T-cell (primary cell): Measurements from ENCODE around the gene TTC9B. TPM values are rescaled to one million over a fixed set of nuclear protein-coding genes. Genes with fewer than 3 reads are reported as not detected.
"Not testable (repeated sequence)": the region's sequence is repeated elsewhere in the genome, so short reads cannot be mapped to it uniquely, and the experiment has no call there.

Experiments
- ATAC-seq, 4 experiments: fragments of 200-7000 bp in 3 of 4; fragments of 150-1000 bp in 1 of 4; cut with Tn5 transposase; replicated peaks in 1 of 4; 1 replicate in 3 of 4; 2 replicates in 1 of 4; pipeline ENCODE4 v1.10.0; 2021; ENCODE audit warnings: moderate library complexity in 3 of 4, mild to moderate bottlenecking in 2 of 4, moderate number of reproducible peaks in 1 of 4
- CTCF ChIA-PET, 2 donors: fragments of 300-600 bp; sonication (Branson Sonifier 250); formaldehyde crosslinking; loops; one replicate each; lab custom pipeline; 2022; ENCODE audit warnings: antibody characterized with exemption in 2 of 2; lab: Charles Lee
- POLR2A ChIA-PET, 2 donors: fragments of 300-600 bp; sonication (Branson Sonifier 250); formaldehyde crosslinking; loops; one replicate each; lab custom pipeline; 2022; ENCODE audit warnings: antibody characterized with exemption in 2 of 2; lab: Charles Lee
- DNase-seq, 35 experiments: peaks; one replicate each; pipeline versions ENCODE4 v3.0.0 to v3.0.0-alpha.2; 2013 to 2023
- H3K27ac ChIP-seq: one replicate; pipeline ENCODE4 v1.5.1; 2013; ENCODE audit warnings: low read length
- H3K27me3 ChIP-seq, 2 experiments: replicated peaks in 1 of 2; 1 replicate in 1 of 2; 2 replicates in 1 of 2; pipeline versions ENCODE4 v1.6.1 to v1.7.0; 2013; ENCODE audit warnings: low read length in 1 of 2, mixed read lengths in 1 of 2; ENCODE audit not compliant: control insufficient read depth in 2 of 2, insufficient read depth in 2 of 2; ENCODE audit errors: extremely low read depth in 1 of 2
- H3K36me3 ChIP-seq, 2 donors: 1 replicate in 1 of 2; 2 replicates in 1 of 2; pipeline versions ENCODE4 v1.6.1 to v1.7.0; 2013; ENCODE audit warnings: low read length in 1 of 2; ENCODE audit not compliant: control insufficient read depth in 2 of 2, insufficient read depth in 1 of 2; ENCODE audit errors: extremely low read depth in 1 of 2
- H3K4me1 ChIP-seq, 2 experiments: 1 replicate in 1 of 2; 2 replicates in 1 of 2; pipeline versions ENCODE4 v1.6.1 to v1.7.0; 2013; ENCODE audit warnings: low read length in 2 of 2, mixed read lengths in 1 of 2; ENCODE audit not compliant: insufficient read depth in 2 of 2, control insufficient read depth in 1 of 2; ENCODE audit errors: extremely low read depth in 1 of 2
- H3K4me3 ChIP-seq, 2 donors: 1 replicate in 1 of 2; 2 replicates in 1 of 2; pipeline versions ENCODE4 v1.5.1 to v1.7.0; 2013; ENCODE audit warnings: mild to moderate bottlenecking in 2 of 2, low read length in 1 of 2, moderate library complexity in 1 of 2; ENCODE audit not compliant: control insufficient read depth in 1 of 2; ENCODE audit errors: extremely low read depth in 1 of 2
- H3K9me3 ChIP-seq: 2 replicates; pipeline ENCODE4 v1.7.0; 2013
- H3K27ac Mint-ChIP-seq, 2 donors: one replicate each; pipeline ENCODE4 v1.8.0; 2020 to 2021; ENCODE audit warnings: mild to moderate bottlenecking in 2 of 2, mixed read lengths in 2 of 2
- H3K27me3 Mint-ChIP-seq, 2 donors: one replicate each; pipeline ENCODE4 v1.8.0; 2021 to 2022; ENCODE audit warnings: mixed read lengths in 2 of 2
- H3K36me3 Mint-ChIP-seq: one replicate; pipeline ENCODE4 v1.8.0; 2021; ENCODE audit warnings: mixed read lengths
- H3K4me1 Mint-ChIP-seq, 3 donors: one replicate each; pipeline ENCODE4 v1.8.0; 2020 to 2022; ENCODE audit warnings: mixed read lengths in 3 of 3, mild to moderate bottlenecking in 1 of 3
- H3K4me3 Mint-ChIP-seq, 3 donors: one replicate each; pipeline ENCODE4 v1.8.0; 2020 to 2022; ENCODE audit warnings: mild to moderate bottlenecking in 3 of 3, mixed read lengths in 3 of 3, moderate library complexity in 3 of 3
- H3K9me3 Mint-ChIP-seq, 3 donors: one replicate each; pipeline ENCODE4 v1.8.0; 2020 to 2022; ENCODE audit warnings: mixed read lengths in 3 of 3
- WGBS: methylation state at CpG from one replicate; pipeline ENCODE4 v1.1.5; 2013; ENCODE audit warnings: missing lambda C conversion rate; ENCODE audit not compliant: insufficient coverage; 5-methylcytosine and 5-hydroxymethylcytosine counted together
- total RNA-seq, 35 experiments: library from RNA in 6 of 35; stranded (reverse) in 6 of 35; fragments of 120-200 nt in 1 of 35; gene quantifications; one replicate each; pipeline versions ENCODE4 v1.2.1 to v1.2.4 and lab custom pipeline; 2013 to 2026

The TTC9B gene
- total RNA-seq, 5 donors from 2014 or later (not counting 1 experiment from before 2014, with no cell fraction given), result not detected

DNA sequence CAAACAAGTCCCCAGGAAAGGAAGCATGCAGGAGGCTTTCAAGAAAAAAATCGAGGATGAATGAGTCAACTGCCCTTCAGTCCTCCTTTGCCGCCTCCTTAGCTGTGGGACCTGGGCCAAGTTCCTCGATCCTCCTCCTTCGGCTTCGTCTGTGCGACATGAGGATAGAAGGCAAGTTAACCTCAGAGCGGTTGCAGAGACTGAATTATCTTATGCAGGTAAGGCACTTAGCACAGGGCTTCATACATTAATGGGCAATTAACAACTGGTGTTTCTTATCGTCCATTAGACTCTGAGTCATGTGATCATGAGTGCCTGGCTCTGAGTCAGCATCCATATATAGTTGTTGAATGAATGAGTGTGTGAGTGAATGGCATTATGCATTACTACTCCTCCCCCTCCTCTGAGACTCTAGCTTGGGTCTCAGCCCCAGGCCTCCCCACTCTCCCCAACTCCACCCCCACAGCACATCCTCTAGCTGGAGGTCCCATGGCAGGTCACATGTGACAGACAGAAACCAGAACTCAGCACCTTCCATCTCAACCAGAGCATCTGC, 1.6 kb upstream of the TTC9B start:
- no peak overlapping the region for H3K27ac ChIP-seq
- no peaks in the 10 kb centered on the region for H3K9me3 ChIP-seq
- peaks cover 15 to 82% of the 10 kb centered on the region in 2 experiments for H3K27me3 ChIP-seq
- Mint-ChIP-seq H3K27me3 (peaks cover 46 to 64% of the 10 kb centered on the region in 2 donors), H3K27ac (peak overlapping the region in 1 of 2 donors; percentile 8), H3K4me1 (peaks cover 4 to 16% (median 15%) of the 10 kb centered on the region in 3 donors), H3K36me3 (no peaks in the 10 kb centered on the region), H3K4me3 (no peak overlapping the region), H3K9me3 (peaks cover 0 to 4% (median 0%) of the 10 kb centered on the region in 3 donors)
- ATAC-seq (no peak), DNase-seq (no peak)
- no peaks in the 10 kb centered on the region for H3K36me3 ChIP-seq
- CTCF ChIA-PET, result no interaction called here
- 59% methylated on average over 8 of the region's 8 CpGs for WGBS
- no peak overlapping the region for H3K4me3 ChIP-seq
- peaks cover 0 to 29% of the 10 kb centered on the region in 2 experiments for H3K4me1 ChIP-seq
- POLR2A ChIA-PET, result no interaction called here

DNA sequence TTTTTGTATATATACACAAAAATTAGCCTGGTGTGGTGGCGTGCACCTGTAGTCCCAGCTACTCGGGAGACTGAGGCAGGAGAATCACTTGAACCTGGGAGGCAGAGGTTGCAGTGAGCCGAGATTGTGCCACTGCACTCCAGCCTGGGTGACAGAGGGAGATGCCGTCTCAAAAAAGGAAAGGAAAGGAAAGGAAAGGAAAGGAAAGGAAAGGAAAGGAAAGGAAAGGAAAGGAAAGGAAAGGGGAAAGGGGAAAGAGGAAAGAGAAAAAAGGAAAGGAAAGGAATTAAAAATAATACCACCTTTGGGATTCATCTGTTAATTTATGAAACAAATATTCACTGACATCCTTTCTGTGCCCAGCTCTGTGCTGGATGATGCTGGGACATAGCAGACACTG, 845 bp upstream of the TTC9B start:
- H3K27me3 Mint-ChIP-seq, result peaks cover 38 to 56% of the 10 kb centered on the region in 2 donors
- H3K27ac ChIP-seq, DNase-seq, POLR2A ChIA-PET, H3K9me3 Mint-ChIP-seq, H3K9me3 ChIP-seq, H3K27ac Mint-ChIP-seq, H3K4me3 Mint-ChIP-seq, H3K36me3 Mint-ChIP-seq, H3K4me3 ChIP-seq, ATAC-seq, H3K36me3 ChIP-seq: not testable (repeated sequence)
- WGBS, result 84% methylated on average over 2 of the region's 4 CpGs
- Histone ChIP-seq H3K27me3 (peaks cover 15 to 74% of the 10 kb centered on the region in 2 experiments), H3K4me1 (peaks cover 0 to 29% of the 10 kb centered on the region in 2 experiments)
- peaks cover 4 to 15% (median 10%) of the 10 kb centered on the region in 3 donors for H3K4me1 Mint-ChIP-seq
- CTCF ChIA-PET, result interaction anchor here in 1 of 2 donors (0.6 kb wide), 1 partner anchor 179 kb away, joined by 4 read pairs; no protein-coding TSS in a partner anchor

DNA sequence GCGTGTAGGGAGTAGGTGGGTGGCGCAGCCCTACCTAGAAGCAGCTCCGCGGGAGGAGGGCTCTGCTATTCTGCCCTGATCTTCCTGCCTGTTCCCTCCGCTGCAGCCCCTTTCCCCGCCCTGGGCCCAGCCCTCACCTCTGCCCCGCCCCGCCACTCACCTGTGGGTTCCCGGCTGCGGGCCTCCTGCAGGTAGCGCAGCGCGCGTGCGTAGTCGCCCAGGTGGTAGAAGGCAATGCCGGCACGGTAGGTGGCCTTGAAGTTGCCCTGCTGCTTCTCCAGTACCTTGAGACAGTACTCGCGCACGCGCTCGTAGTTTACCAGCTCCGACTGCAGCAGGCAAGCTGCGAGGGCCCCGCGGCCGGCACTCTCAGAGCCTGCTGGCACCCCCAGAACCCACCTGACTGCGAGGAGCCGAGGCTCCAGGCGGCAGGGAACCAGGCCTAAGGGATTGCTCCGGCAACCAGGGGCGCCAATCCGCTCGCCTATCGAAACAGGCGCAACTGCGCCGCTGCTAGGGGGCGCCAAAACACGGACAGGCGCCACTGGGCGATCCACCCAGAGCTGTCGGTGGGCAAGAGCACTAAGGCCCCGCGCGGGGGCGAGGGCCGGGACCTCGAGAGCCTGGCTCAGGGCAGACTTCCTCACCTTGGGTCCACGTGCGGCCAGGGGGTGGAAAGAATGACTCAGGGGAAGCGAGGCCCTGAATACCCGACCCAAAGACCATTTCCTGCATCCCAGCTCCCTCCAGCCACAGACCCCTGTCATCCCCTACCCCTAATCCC, 965 bp downstream of the TTC9B start:
- Mint-ChIP-seq H3K36me3 (no peaks in the 10 kb centered on the region), H3K4me1 (peaks cover 4 to 13% (median 8%) of the 10 kb centered on the region in 3 donors), H3K9me3 (peaks cover 0 to 4% (median 0%) of the 10 kb centered on the region in 3 donors), H3K27ac (no peak overlapping the region), H3K27me3 (peaks cover 36 to 50% of the 10 kb centered on the region in 2 donors), H3K4me3 (peak overlapping the region in 1 of 3 donors; percentile 44)
- Histone ChIP-seq H3K27ac (no peak overlapping the region), H3K9me3 (no peaks in the 10 kb centered on the region), H3K4me3 (no peak overlapping the region), H3K36me3 (no peaks in the 10 kb centered on the region), H3K4me1 (peaks cover 0 to 18% of the 10 kb centered on the region in 2 experiments), H3K27me3 (peaks cover 15 to 57% of the 10 kb centered on the region in 2 experiments)
- DNase-seq (no peak), ATAC-seq (no peak)
- POLR2A ChIA-PET, result no interaction called here
- CTCF ChIA-PET, result interaction anchor here (0.6 to 0.7 kb wide), 2 partner anchors 15 to 16 kb away, joined by 3 to 7 read pairs; no protein-coding TSS in a partner anchor
- WGBS, result 26% methylated on average over 44 of the region's 54 CpGs

DNA sequence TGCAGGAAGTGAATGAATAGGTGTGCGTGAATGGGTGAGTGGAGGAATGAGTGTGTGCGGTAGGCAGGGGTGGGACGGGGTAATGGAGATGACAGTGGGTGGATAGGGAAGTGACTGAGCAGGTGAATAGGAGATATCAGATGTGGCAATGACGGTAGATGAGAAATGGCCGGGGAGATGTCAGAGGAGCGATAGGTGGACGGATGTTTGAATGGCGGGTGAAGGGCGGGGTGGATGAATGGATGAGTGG, 1.5 kb downstream of the TTC9B start:
- Mint-ChIP-seq H3K9me3 (no peaks in the 10 kb centered on the region), H3K4me1 (peaks cover 0 to 8% (median 4%) of the 10 kb centered on the region in 3 donors), H3K27ac (peak overlapping the region in 1 of 2 donors; percentile 61), H3K4me3 (peak overlapping the region in 1 of 3 donors; percentile 44), H3K27me3 (peaks cover 32 to 45% of the 10 kb centered on the region in 2 donors), H3K36me3 (peaks cover 2% of the 10 kb centered on the region)
- ChIA-PET POLR2A (no interaction called here), CTCF (interaction anchor here in 1 of 2 donors (0.6 kb wide), 1 partner anchor 15 kb away, joined by 7 read pairs; no protein-coding TSS in a partner anchor)
- Histone ChIP-seq H3K27me3 (peaks cover 15 to 52% of the 10 kb centered on the region in 2 experiments), H3K36me3 (peaks cover 0 to 3% of the 10 kb centered on the region in 2 donors), H3K27ac (no peak overlapping the region), H3K9me3 (no peaks in the 10 kb centered on the region), H3K4me3 (no peak overlapping the region), H3K4me1 (peaks cover 0 to 16% of the 10 kb centered on the region in 2 experiments)
- DNase-seq (no peak), ATAC-seq (no peak)
- 33% methylated on average over 1 of the region's 9 CpGs for WGBS

DNA sequence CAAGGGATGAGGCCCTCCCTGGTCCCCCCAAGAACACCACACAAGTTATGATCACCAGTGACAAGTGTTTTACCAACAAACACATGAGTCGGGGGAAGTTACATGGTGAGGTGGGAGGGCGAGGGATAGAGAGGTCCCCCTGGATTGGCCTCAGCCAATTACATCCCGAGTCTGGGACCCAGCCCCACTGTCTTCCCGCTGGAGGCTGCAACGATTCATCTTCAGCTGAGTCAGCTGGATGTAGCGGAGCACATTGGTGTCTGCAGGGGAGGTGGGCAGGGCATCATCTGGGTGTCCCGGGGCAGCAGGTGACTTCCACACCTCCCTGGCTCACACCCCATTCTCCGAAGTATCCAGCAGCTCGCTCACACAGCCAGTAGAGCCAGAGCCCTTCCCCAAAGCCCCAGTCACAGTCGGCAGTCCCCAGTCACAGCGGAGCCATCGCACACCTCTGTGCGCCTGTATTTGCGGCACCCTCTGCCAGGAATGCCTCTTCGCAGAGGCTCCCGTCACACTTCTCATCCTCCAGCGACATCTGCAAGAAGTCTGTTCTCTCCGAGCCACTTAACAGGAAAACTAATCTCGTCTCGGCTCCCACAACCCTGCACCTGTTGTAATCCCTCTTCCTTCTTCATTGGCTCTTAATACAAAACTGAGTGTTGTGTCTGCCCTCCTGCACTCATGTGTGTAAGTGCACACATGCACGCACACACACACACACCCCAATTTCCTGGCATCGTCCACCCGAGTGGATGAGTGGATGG, 2.0 kb downstream of the TTC9B start:
- peaks cover 15 to 47% of the 10 kb centered on the region in 2 experiments for H3K27me3 ChIP-seq
- no peak for DNase-seq
- H3K27me3 Mint-ChIP-seq, result peaks cover 29 to 41% of the 10 kb centered on the region in 2 donors
- H3K4me3 Mint-ChIP-seq, result peak overlapping the region in 1 of 3 donors; percentile 44
- no peak overlapping the region for H3K27ac ChIP-seq
- peak overlapping the region in 1 of 2 donors; percentile 61 for H3K27ac Mint-ChIP-seq
- ChIA-PET CTCF (no interaction called here), POLR2A (no interaction called here)
- WGBS, result 68% methylated on average over 17 of the region's 23 CpGs
- no peaks in the 10 kb centered on the region for H3K9me3 Mint-ChIP-seq
- peaks cover 0 to 16% of the 10 kb centered on the region in 2 experiments for H3K4me1 ChIP-seq
- peaks cover 0 to 7% (median 4%) of the 10 kb centered on the region in 3 donors for H3K4me1 Mint-ChIP-seq
- no peak overlapping the region for H3K4me3 ChIP-seq
- ATAC-seq, result no peak
- no peaks in the 10 kb centered on the region for H3K9me3 ChIP-seq
- H3K36me3 Mint-ChIP-seq, result peaks cover 7% of the 10 kb centered on the region
- peaks cover 0 to 3% of the 10 kb centered on the region in 2 donors for H3K36me3 ChIP-seq

DNA sequence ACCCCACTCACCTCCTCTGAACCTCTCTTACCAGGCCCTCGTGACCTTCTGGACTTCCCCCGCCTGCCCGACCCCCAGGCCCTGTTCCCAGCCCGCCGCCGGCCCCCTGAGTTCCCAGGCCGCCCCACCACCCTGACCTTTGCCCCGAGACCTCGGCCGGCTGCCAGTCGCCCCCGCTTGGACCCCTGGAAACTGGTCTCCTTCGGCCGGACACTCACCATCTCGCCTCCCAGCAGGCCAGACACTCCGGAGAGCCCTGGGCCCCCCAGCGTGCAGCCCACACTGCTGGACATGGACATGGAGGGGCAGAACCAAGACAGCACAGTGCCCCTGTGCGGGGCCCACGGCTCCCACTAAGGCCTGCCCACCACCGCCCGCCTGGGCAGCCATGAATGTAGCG, 3.2 kb downstream of the TTC9B start:
- ATAC-seq (no peak), DNase-seq (no peak)
- WGBS, result 93% methylated on average over 18 of the region's 22 CpGs
- Histone ChIP-seq H3K4me3 (no peak overlapping the region), H3K9me3 (no peaks in the 10 kb centered on the region), H3K4me1 (peaks cover 0 to 16% of the 10 kb centered on the region in 2 experiments), H3K27me3 (peaks cover 15 to 38% of the 10 kb centered on the region in 2 experiments), H3K27ac (no peak overlapping the region), H3K36me3 (peaks cover 3 to 6% of the 10 kb centered on the region in 2 donors)
- H3K27me3 Mint-ChIP-seq, result peaks cover 23 to 34% of the 10 kb centered on the region in 2 donors
- peaks cover 12% of the 10 kb centered on the region for H3K36me3 Mint-ChIP-seq
- CTCF ChIA-PET, result no interaction called here
- no peak overlapping the region for H3K4me3 Mint-ChIP-seq
- H3K27ac Mint-ChIP-seq, result no peak overlapping the region
- no peaks in the 10 kb centered on the region for H3K9me3 Mint-ChIP-seq
- POLR2A ChIA-PET, result no interaction called here
- peaks cover 0 to 7% (median 4%) of the 10 kb centered on the region in 3 donors for H3K4me1 Mint-ChIP-seq
